SK-N-SH treated with all-trans-retinoic acid at 6 μM for 48 hours (cell line): ENCODE measurements around the gene DIO1.

ENCODE experiments used
- ATAC-seq: fragments of 200-7000 bp; cut with Tn5 transposase; 3 replicates; pipeline ENCODE4 v1.9.1; 2020; ENCODE audit warnings: mild to moderate bottlenecking, moderate library complexity
- ARNTL ChIP-seq: fragments of 450-650 bp; formaldehyde crosslinking; IDR thresholded peaks from 2 replicates; pipeline ENCODE4 v1.5.0; 2020; ENCODE audit warnings: low read depth, mild to moderate bottlenecking, moderate library complexity, borderline replicate concordance
- CREB5 ChIP-seq: fragments of 250-450 bp; sonication (Bioruptor Pico); IDR thresholded peaks from 2 replicates; pipeline ENCODE4 v1.5.1; 2020; ENCODE audit warnings: low read depth, mild to moderate bottlenecking, moderate library complexity
- CSRNP3 ChIP-seq: fragments of 250-450 bp; sonication (Bioruptor Pico); IDR thresholded peaks from 2 replicates; pipeline ENCODE4 v1.5.1; 2021; ENCODE audit warnings: mild to moderate bottlenecking, moderate library complexity
- ESRRG ChIP-seq: fragments of 250-450 bp; sonication (Bioruptor Pico); IDR thresholded peaks from 2 replicates; pipeline ENCODE4 v1.6.1; 2021; ENCODE audit warnings: mild to moderate bottlenecking
- GLIS3 ChIP-seq: fragments of 250-450 bp; sonication (Bioruptor Pico); IDR thresholded peaks from 2 replicates; pipeline ENCODE4 v1.5.0; 2020; ENCODE audit warnings: mild to moderate bottlenecking, moderate library complexity
- ISL1 ChIP-seq: fragments of 250-450 bp; sonication (Bioruptor Pico); IDR thresholded peaks from 2 replicates; pipeline ENCODE4 v2.1.2; 2022; ENCODE audit warnings: mild to moderate bottlenecking, moderate library complexity
- OSR1 ChIP-seq: fragments of 250-450 bp; sonication (Bioruptor Pico); IDR thresholded peaks from 2 replicates; pipeline ENCODE4 v1.8.0; 2022; ENCODE audit warnings: moderate library complexity, mild to moderate bottlenecking, inconsistent platforms
- PATZ1 ChIP-seq: fragments of 250-450 bp; sonication (Bioruptor Pico); IDR thresholded peaks from 2 replicates; pipeline ENCODE4 v1.8.0; 2020; ENCODE audit warnings: mild to moderate bottlenecking, moderate library complexity, borderline replicate concordance
- PPARA ChIP-seq: fragments of 250-450 bp; sonication (Bioruptor Pico); IDR thresholded peaks from 2 replicates; pipeline ENCODE4 v1.5.0; 2020; ENCODE audit warnings: mild to moderate bottlenecking, borderline replicate concordance
- RARB ChIP-seq: fragments of 250-450 bp; sonication (Bioruptor Pico); IDR thresholded peaks from 2 replicates; pipeline ENCODE4 v1.8.0; 2021; ENCODE audit warnings: mild to moderate bottlenecking, moderate library complexity
- TCF4 ChIP-seq: fragments of 250-450 bp; sonication (Bioruptor Pico); IDR thresholded peaks from 2 replicates; pipeline ENCODE4 v1.8.0; 2021; ENCODE audit warnings: mild to moderate bottlenecking, moderate library complexity, borderline replicate concordance
- ZC3H10 ChIP-seq: fragments of 250-450 bp; sonication (Bioruptor Pico); IDR thresholded peaks from 2 replicates; pipeline ENCODE4 v1.5.1; 2021; ENCODE audit warnings: mild to moderate bottlenecking, moderate library complexity
- ZFP3 ChIP-seq: fragments of 250-450 bp; sonication (Bioruptor Pico); IDR thresholded peaks from 2 replicates; pipeline ENCODE4 v1.5.0; 2020; ENCODE audit warnings: mild to moderate bottlenecking, moderate library complexity
- ZNF565 ChIP-seq: fragments of 450-650 bp; formaldehyde crosslinking; conservative IDR thresholded peaks from 2 replicates; pipeline ENCODE4 v1.5.0; 2020; ENCODE audit warnings: low read depth, mild to moderate bottlenecking, moderate library complexity
- ZNF70 ChIP-seq: fragments of 450-650 bp; formaldehyde crosslinking; IDR thresholded peaks from 2 replicates; pipeline ENCODE4 v1.5.0; 2020; ENCODE audit warnings: mild to moderate bottlenecking, moderate library complexity
- TF ChIP-seq, protein P1 (sequence below): fragments of 250-450 bp; sonication (Bioruptor Pico); IDR thresholded peaks from 2 replicates; pipeline ENCODE4 v1.5.0; 2020; ENCODE audit warnings: mild to moderate bottlenecking, moderate library complexity
- TF ChIP-seq, protein P2 (sequence below): fragments of 250-450 bp; sonication (Bioruptor Pico); IDR thresholded peaks from 2 replicates; pipeline ENCODE4 v1.8.0; 2021; ENCODE audit warnings: low read depth, mild to moderate bottlenecking, moderate library complexity, borderline replicate concordance

DIO1 gene

DNA sequence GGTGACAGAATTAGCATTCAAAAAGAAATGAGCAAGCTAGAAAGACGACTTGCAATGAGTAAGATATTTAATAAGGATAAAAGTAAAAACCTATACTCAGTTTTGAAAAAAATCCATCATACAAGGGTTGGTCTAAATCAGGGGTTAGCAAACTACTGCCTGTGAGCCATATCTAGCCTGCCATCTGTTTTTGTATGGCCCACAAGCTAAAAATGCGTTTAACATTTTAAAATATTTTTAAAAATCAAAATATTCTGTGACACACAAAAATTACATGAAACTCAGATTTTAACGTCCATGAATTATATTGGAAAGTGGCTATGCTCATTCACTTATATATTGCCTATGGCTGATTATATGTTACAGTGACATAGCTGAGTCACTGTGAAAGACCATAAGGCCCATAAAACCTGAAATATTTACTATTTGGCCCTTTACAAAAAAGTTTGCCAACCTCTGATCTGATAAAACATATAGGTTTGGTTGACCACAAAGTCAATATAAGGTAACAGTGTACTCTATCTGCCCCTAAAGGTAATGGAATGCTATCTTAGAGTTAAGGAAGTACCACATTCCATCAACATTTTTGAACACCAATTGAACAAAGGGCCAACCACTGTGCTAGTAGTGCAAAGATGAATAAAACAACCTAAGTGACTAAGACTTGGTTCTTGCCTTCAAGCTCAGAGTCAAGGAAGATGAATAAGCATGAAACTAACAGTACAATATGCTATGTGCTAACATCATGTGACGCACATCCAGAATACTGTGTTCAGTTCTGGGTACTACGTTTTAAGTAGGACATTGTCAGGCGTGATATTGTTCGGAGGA is 48.4 kb downstream of the DIO1 start (continued):
- TF ChIP-seq CREB5 (CRISPR knock-in tag) (no peak), OSR1 (CRISPR knock-in tag) (no peak), ARNTL (CRISPR knock-in tag) (no peak), ZNF565 (CRISPR knock-in tag) (no peak), TCF4 (no peak), RARB (no peak)
- TF ChIP-seq, protein P1, sequence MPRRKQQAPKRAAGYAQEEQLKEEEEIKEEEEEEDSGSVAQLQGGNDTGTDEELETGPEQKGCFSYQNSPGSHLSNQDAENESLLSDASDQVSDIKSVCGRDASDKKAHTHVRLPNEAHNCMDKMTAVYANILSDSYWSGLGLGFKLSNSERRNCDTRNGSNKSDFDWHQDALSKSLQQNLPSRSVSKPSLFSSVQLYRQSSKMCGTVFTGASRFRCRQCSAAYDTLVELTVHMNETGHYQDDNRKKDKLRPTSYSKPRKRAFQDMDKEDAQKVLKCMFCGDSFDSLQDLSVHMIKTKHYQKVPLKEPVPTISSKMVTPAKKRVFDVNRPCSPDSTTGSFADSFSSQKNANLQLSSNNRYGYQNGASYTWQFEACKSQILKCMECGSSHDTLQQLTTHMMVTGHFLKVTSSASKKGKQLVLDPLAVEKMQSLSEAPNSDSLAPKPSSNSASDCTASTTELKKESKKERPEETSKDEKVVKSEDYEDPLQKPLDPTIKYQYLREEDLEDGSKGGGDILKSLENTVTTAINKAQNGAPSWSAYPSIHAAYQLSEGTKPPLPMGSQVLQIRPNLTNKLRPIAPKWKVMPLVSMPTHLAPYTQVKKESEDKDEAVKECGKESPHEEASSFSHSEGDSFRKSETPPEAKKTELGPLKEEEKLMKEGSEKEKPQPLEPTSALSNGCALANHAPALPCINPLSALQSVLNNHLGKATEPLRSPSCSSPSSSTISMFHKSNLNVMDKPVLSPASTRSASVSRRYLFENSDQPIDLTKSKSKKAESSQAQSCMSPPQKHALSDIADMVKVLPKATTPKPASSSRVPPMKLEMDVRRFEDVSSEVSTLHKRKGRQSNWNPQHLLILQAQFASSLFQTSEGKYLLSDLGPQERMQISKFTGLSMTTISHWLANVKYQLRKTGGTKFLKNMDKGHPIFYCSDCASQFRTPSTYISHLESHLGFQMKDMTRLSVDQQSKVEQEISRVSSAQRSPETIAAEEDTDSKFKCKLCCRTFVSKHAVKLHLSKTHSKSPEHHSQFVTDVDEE (CRISPR knock-in tag) = no peak

DNA sequence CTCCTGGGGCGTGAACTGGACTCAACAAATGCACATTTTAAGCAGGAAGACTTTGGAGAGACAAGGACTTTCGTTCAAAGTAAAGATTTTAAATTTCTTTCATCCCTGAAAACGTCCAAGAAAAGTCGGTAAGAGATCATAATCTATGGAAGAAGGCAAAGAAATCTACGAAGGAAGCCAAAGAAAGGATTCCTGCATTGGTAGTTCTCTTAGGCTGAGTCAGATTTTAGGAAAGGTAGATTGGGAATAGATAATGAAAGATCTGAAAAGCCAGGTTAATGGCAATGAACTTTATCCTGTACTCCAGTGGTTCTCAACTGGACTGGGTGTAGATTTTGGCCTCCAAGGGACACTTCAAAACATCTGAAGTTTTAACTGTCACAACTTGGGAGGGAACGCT is 49.1 kb downstream of the DIO1 start:
- no peak for ATAC-seq
- TF ChIP-seq, protein P1 (CRISPR knock-in tag) = no peak
- TF ChIP-seq PATZ1 (CRISPR knock-in tag) = no peak
- TF ChIP-seq TCF4 = no peak
- TF ChIP-seq PPARA (CRISPR knock-in tag) = no peak
- no peak for TF ChIP-seq ESRRG (CRISPR knock-in tag)
- TF ChIP-seq ZNF70 = no peak
- TF ChIP-seq ZNF565 (CRISPR knock-in tag) = no peak
- no peak for TF ChIP-seq CSRNP3 (CRISPR knock-in tag)
- no peak for TF ChIP-seq GLIS3 (CRISPR knock-in tag)
- no peak for TF ChIP-seq ARNTL (CRISPR knock-in tag)
- TF ChIP-seq OSR1 (CRISPR knock-in tag) = no peak
- no peak for TF ChIP-seq ZFP3 (CRISPR knock-in tag)

DNA sequence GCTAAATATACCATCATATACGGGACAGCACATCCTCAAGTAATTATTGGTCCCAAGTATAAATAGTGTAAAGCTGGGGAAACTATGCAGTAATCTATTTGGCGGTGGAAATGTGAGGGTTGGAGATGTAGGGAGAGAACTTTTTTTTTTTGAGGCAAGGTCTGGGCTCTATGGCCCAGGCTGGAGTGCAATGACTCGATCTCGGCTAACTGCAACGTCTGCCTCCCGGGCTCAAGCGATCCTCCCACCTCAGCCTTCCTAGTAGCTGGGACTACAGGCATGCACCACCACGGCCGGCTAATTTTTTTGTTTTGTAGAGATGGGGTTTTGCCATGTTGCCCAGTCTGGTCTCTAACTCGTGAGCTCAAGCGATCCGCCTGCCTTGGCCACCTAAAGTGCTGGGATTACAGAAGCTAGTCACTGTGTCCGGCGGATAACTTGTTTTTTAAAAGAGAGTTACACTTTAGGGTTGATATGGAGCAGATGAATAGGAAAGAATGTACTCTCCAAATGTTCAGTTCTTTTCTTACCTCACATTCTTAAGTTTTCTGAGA is 49.6 kb downstream of the DIO1 start:
- ATAC-seq = no peak
- TF ChIP-seq, protein P2, sequence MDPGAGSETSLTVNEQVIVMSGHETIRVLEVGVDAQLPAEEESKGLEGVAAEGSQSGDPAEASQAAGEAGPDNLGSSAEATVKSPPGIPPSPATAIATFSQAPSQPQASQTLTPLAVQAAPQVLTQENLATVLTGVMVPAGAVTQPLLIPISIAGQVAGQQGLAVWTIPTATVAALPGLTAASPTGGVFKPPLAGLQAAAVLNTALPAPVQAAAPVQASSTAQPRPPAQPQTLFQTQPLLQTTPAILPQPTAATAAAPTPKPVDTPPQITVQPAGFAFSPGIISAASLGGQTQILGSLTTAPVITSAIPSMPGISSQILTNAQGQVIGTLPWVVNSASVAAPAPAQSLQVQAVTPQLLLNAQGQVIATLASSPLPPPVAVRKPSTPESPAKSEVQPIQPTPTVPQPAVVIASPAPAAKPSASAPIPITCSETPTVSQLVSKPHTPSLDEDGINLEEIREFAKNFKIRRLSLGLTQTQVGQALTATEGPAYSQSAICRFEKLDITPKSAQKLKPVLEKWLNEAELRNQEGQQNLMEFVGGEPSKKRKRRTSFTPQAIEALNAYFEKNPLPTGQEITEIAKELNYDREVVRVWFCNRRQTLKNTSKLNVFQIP (CRISPR knock-in tag) = no peak
- TF ChIP-seq GLIS3 (CRISPR knock-in tag) = no peak
- no peak for TF ChIP-seq TCF4
- TF ChIP-seq ISL1 (CRISPR knock-in tag) = no peak
- TF ChIP-seq ESRRG (CRISPR knock-in tag) = no peak
- TF ChIP-seq, protein P1 (CRISPR knock-in tag) = no peak
- TF ChIP-seq ZC3H10 (CRISPR knock-in tag) = no peak
- TF ChIP-seq PPARA (CRISPR knock-in tag) = no peak
- no peak for TF ChIP-seq CREB5 (CRISPR knock-in tag)
- TF ChIP-seq OSR1 (CRISPR knock-in tag) = no peak
- TF ChIP-seq ARNTL (CRISPR knock-in tag) = no peak
- TF ChIP-seq ZFP3 (CRISPR knock-in tag) = no peak
- TF ChIP-seq ZNF565 (CRISPR knock-in tag) = no peak
